Measurements from ENCODE around the gene NR3C1.

Gene NR3C1

GRCh38 chr5:143425835-143426234 lies 22.3 kb upstream of the NR3C1 start:
- no peak for DNase-seq

DNA sequence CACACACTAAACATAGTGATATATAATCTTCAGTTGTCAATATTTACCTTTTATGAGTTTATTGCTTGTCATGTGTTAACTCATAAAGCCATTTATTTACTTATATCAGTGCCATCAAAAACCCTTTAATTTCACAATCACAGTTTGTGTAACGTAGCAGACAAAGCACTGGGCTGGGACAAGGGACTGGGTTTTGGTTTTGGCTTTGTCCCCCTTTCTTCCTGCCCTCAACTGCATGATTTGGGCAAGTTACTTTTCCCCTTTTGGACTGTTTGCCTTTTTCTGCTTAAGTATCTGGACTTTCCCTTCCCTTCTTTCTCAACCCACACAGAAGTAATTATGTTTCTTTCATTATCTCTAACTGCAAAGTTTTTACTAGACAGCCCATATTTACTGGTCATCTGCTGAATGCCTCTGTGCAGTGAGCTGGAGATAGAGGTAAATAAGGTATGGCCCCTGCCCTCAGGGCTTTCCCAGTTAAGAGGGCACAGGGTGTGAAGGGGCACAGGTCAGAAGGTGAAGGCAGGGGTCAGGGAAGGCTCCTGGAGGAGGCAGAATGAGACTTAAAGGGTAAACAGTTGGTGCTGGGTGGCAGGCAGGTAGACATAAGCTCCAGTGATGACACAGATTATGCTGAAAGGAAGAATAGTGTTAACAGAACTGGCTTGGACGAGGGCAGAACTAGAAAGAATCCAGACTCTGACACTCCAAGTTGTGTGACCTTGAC lies 14.8 kb upstream of the NR3C1 start:
- no peak for DNase-seq

DNA sequence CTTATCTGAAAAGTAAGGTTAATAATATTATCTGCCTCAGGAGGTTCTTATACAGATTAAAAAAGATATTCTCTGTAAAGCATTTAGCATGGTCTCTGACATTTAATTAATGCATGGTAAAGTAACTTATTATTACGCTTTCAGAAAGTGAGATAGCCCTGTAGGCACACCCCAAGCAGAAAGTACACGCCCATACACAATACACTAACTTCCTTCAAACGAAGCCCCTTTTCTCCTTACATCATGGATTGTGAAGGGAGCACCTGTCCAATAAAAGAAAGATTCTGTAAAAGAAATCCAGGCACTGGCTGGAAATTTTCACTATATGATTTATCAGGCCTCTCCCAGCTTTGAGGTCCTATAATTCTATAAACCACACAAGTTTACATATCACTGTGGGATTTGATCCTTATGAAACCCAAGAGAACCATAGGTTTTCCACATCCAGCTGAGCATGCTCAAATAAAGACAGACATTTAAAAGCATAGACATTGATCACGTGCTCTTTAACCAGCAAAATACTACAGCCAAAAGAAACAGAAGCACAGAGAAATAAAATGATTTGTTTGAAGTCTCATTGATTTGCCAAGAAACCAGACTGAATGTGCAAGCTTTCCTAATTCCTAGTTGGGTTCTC lies 14.1 kb upstream of the NR3C1 start:
- no peak for DNase-seq

- DNase-seq = no peak
Observed at GRCh38 chr5:143416411-143416810, 12.9 kb upstream of the NR3C1 start.

GRCh38 chr5:143413958-143414669 lies 10.6 kb upstream of the NR3C1 start:
- DNase-seq = no peak

DNA sequence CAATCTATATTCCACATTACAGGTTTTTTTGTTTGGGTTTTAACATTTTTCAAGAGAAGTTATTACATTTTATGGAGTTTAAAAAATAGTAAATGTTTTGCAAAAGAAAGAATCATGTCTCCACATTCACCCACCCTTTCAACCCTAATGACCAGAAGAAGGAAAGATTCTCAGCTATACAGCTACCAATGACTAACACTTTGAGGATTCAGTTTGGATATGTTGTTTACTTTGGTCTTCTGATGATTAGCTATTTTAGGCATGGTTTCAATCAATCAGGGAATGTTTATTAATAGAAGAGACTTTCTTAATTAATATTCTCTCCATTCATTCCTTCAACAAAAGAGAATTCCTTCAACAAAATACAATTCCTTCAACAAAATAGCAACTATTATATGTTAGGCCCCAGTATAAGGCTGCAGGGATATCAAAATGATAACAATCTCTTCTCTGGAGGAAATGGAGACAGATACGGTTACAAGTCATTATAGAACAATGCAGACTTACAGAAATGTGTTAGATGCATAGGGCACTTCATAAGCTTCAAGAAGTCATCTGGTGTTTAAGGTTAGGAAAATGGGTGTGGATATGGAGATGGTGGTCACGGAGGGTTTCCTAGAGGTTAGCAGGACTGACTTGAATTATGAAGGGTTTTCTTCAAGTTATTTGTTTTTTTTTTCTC lies 9.3 kb upstream of the NR3C1 start:
- no peak for DNase-seq

DNA sequence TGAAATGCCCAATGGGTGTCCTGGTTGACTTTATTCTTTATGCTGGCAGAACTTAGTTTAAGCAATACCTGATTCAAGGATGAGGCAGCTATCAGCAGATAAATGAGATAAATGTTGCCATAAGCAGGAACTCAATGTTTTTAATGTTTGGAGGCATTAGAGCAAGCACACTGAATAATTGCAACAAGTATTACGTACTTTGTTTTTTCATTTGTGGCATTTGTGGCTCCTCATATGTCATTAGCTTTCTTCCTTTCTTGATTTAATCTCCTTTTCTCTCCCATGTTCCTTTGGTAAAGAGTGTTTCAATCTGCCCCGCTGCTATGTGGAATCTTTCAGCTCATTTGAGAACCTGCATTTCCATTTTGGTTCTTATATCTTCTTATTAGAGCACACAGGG lies 6.4 kb upstream of the NR3C1 start:
- DNase-seq = no peak

DNA sequence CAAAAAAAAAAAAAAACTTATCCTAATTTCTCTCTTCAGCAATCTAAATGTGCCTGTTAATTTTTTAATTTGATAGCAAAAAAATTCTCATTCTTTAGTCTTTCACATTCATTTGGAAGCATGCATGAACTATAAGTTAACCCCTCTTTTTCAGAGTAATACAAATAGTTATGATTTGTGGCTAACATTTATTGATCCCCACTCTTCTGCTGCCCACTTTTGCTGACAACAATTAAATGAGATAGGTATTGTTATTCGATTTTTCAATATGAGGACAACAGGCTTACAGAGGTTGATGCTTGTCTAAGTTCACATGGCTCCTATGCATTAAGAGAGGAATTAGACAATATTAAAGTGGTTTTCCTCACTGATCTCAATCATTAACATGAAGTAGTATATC lies 2.9 kb upstream of the NR3C1 start:
- no peak for DNase-seq

- DNase-seq = peak in 1 of 2 experiments; percentile 47
Observed at GRCh38 chr5:143405849-143406098, 2.3 kb upstream of the NR3C1 start.

DNA sequence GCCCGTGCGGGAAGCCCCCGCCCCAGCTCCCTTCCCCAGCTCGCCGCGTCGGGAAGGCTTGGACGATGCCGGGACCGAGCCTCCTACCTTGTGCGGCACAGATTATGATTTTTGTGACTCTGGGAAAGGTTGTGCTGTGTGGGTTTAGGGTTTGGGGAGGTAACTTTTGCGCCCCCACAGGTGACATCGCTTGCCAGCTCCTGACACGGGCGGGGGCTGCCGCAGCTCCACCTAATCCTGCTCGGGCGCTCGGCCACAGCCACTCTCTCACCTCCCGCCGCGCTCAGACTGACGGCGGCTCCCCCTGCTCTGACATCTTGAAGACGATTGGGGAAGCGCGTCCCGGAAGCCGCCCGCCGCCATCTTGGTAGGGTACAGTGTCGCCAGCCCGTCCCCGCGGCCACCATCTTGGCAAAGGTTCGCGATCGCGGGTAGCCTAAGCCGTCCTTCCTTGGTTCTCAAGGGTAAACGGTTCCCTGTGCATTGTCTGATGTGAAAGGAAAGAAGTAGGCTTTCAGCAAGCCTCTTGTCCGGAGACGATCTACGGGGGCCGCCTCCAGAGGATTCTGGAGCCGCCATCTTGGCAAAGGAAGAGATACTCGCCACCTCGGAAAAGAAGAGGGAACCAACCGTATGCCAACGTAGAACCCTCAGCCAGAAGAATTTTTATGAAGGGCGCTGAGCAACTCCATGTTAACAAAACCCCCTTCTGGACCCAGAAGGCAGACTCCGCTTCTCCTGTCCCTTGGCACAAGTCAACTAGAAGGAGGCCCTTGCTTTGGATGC lies 1.8 kb upstream of the NR3C1 start:
- peak; percentile 47 to 66 for DNase-seq

GRCh38 chr5:143404416-143405062 lies 1.1 kb upstream of the NR3C1 start:
- peak; percentile 71 to 81 for DNase-seq

DNA sequence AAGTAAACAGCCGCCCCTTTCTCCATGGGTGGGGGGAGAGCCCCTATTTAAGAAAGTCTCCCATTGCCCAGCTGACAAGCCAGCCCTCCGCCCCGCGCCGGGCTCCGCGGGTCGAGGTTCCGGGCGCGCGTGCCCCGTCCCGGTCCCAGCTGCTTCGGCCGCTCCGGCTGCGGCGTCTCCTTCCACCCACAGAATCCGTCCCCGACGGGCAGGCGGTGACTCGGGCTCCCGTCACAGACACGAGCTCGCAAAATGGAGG lies 223 bp downstream of the NR3C1 start:
- peak in 1 of 2 experiments; percentile 58 for DNase-seq

GRCh38 chr5:143402553-143403333 lies 743 bp downstream of the NR3C1 start:
- DNase-seq = peak; percentile 46 to 64

DNA sequence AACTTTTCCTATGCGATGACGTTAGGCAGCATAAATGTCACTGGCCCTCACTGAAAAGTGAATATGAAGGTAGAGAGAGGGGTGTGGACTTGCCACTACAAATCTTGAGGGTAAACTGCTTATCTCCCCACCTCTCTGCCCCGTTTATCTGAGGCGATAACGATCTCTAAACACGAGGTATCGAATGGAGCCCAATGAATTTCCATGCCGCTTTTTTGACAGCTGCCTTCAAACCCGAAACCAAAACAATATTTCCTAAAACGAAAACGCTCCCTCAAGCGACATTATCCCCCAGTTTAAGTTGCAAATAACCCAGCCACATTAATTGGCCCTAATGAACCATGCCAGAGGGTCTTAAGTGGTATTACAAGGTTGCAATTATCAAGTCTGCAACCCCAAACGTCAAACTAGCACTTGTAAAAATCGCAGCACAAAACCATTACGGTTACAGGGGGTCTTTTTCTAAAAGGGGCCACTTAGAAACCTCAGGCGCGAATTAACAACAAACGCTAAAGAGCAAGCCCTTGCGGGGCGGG lies 1.4 kb downstream of the NR3C1 start:
- no peak for DNase-seq

GRCh38 chr5:143401227-143402016 lies 2.1 kb downstream of the NR3C1 start:
- DNase-seq = no peak

GRCh38 chr5:143400541-143401226 lies 2.8 kb downstream of the NR3C1 start:
- DNase-seq = no peak

- DNase-seq = no peak
Observed at GRCh38 chr5:143399616-143400540, 3.6 kb downstream of the NR3C1 start.

DNA sequence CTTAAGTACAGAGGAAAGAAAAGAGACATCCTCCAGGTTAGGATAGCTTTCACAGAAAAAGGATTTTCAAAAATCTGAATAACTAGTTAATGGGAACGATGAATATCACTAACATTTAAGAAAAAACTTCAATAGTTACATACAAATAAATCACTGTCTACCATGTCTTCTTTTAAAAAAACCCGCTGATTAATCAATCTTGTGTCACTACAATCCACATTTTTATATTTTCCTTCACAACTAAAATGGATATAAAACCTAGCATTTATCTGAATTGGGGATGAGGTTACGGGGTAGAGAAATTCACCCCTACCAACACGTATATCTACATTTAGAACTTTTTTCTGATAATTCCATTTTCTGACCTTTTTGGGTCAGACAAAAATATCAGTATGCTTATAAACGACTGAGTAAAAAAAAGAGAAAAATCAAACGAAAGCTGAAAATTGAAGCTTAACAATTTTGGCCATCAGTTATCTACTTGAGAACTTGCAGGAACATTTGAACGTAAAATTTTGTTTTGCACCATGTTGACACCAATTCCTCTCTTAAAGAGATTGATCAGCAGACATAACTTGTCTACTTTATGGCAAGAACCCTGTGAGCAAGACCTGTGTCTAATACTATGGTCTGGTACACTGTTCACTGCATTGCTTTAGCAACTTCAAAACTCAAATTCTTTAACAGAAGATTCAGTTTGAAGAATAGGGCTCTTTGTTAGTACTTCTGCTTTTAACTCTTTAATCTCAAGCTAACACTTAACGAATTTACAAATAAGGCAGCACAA lies 4.8 kb downstream of the NR3C1 start:
- peak in 1 of 2 experiments; percentile 11 for DNase-seq
